Brain microvascular endothelial cell (primary cell): ENCODE data around the gene FASTKD3.

ENCODE experiments used
- DNase-seq: peaks from one replicate; pipeline ENCODE4 v3.0.0-alpha.2; 2020
- H3K27ac ChIP-seq: fragments of 250-450 bp; sonication (Bioruptor Pico); 2 replicates; pipeline ENCODE4 v1.5.1; 2020; ENCODE audit warnings: mild to moderate bottlenecking, moderate library complexity
- H3K27me3 ChIP-seq: fragments of 250-450 bp; sonication (Bioruptor Pico); replicated peaks from 2 replicates; pipeline ENCODE4 v1.5.1; 2020; ENCODE audit warnings: mild to moderate bottlenecking
- H3K36me3 ChIP-seq: fragments of 250-450 bp; sonication (Bioruptor Pico); replicated peaks from 2 replicates; pipeline ENCODE4 v1.5.1; 2020; ENCODE audit warnings: mild to moderate bottlenecking
- H3K4me3 ChIP-seq: 2 replicates; pipeline ENCODE4 v1.5.1; 2011; ENCODE audit warnings: low read depth, mild to moderate bottlenecking, control low read depth, low read length, moderate library complexity
- CTCF ChIP-seq: IDR thresholded peaks from 2 replicates; pipeline ENCODE4 v1.5.1; 2011; ENCODE audit warnings: low read depth, mild to moderate bottlenecking, moderate library complexity, low read length, control low read depth, inconsistent platforms; ENCODE audit errors: missing control alignments
- in situ Hi-C: cut with HindIII; loops from 2 replicates; pipeline ENCODE4 v1.10.0; 2017; ENCODE audit warnings: low sequenced_read_pairs, low pct_ligation_motif_present

The FASTKD3 gene

GRCh38 chr5:7845557-7845956 lies 23.3 kb downstream of the FASTKD3 start:
- DNase-seq, result no peak
- H3K36me3 ChIP-seq, result no peaks in the 10 kb centered on the region
- in situ Hi-C loops, result no loop called here
- no peak overlapping the region for H3K27ac ChIP-seq
- peaks cover 5% of the 10 kb centered on the region for H3K27me3 ChIP-seq
- TF ChIP-seq CTCF, result no peak
- H3K4me3 ChIP-seq, result no peak overlapping the region

- DNase-seq, result no peak
- Histone ChIP-seq H3K4me3 (no peak overlapping the region), H3K36me3 (no peaks in the 10 kb centered on the region), H3K27ac (no peak overlapping the region), H3K27me3 (peaks cover 4% of the 10 kb centered on the region)
- in situ Hi-C loops, result no loop called here
- no peak for TF ChIP-seq CTCF
These were observed 23.9 kb downstream of the FASTKD3 start for GRCh38 chr5:7844901-7845300.

GRCh38 chr5:7842531-7842930 lies 26.3 kb downstream of the FASTKD3 start:
- in situ Hi-C loops, result no loop called here
- Histone ChIP-seq H3K27ac (no peak overlapping the region), H3K36me3 (no peaks in the 10 kb centered on the region), H3K27me3 (no peaks in the 10 kb centered on the region), H3K4me3 (no peak overlapping the region)
- TF ChIP-seq CTCF, result no peak
- no peak for DNase-seq

- H3K36me3 ChIP-seq, result no peaks in the 10 kb centered on the region
- H3K27ac ChIP-seq, result no peak overlapping the region
- no peak overlapping the region for H3K4me3 ChIP-seq
- in situ Hi-C loops, result no loop called here
- TF ChIP-seq CTCF, result no peak
- no peaks in the 10 kb centered on the region for H3K27me3 ChIP-seq
- no peak for DNase-seq
These were observed 31.4 kb downstream of the FASTKD3 start for GRCh38 chr5:7837403-7837802.

- no peaks in the 10 kb centered on the region for H3K27me3 ChIP-seq
- in situ Hi-C loops, result no loop called here
- H3K36me3 ChIP-seq, result no peaks in the 10 kb centered on the region
- no peak for DNase-seq
- TF ChIP-seq CTCF, result no peak
- no peak overlapping the region for H3K4me3 ChIP-seq
- H3K27ac ChIP-seq, result no peak overlapping the region
These were observed 33.8 kb downstream of the FASTKD3 start for GRCh38 chr5:7834982-7835381.

- no peak for DNase-seq
- no peaks in the 10 kb centered on the region for H3K36me3 ChIP-seq
- in situ Hi-C loops, result no loop called here
- H3K27ac ChIP-seq, result no peak overlapping the region
- no peaks in the 10 kb centered on the region for H3K27me3 ChIP-seq
- TF ChIP-seq CTCF, result no peak
- H3K4me3 ChIP-seq, result no peak overlapping the region
These were observed 40.6 kb downstream of the FASTKD3 start for GRCh38 chr5:7828269-7828668.
